ENCODE results near the gene CHST9.

- TF ChIP-seq CTCF (conservative IDR thresholded peaks at IDR 0.05) = no peak
- no peak for TF ChIP-seq EZH2 (IDR thresholded peaks at IDR 0.05; ENCODE audit: low read depth)
Observed at GRCh38 chr18:26926066-26926675, 258.9 kb downstream of the CHST9 start.

All from PC-9 (cell line).